Body of pancreas (tissue), 4 donors: ENCODE measurements around the gene MUC15. TPM values are rescaled to one million over a fixed set of nuclear protein-coding genes. Genes with fewer than 3 reads are reported as not detected.

Experiments used
- ATAC-seq: fragments of 150-250 bp; one replicate; pipeline ENCODE4 v1.9.1; 2016
- DNase-seq, 4 donors: peaks; one replicate each; pipeline ENCODE4 v3.0.0-alpha.2; 2019
- H3K27ac ChIP-seq, 4 donors: fragments of 200-600 bp; sonication (generic); 1 replicate in 3 of 4; 2 replicates in 1 of 4; pipeline versions ENCODE4 v1.5.1 to v1.6.1; 2016 to 2019; ENCODE audit warnings: mild to moderate bottlenecking in 1 of 4, mixed read lengths in 1 of 4, moderate library complexity in 1 of 4
- H3K27me3 ChIP-seq, 2 donors: fragments of 200-600 bp; sonication (generic); one replicate each; pipeline ENCODE4 v1.6.0; 2016; ENCODE audit warnings: mild to moderate bottlenecking in 1 of 2
- H3K36me3 ChIP-seq, 2 donors: fragments of 200-600 bp; sonication (generic); replicated peaks in 1 of 2; 2 replicates each; pipeline ENCODE4 v1.5.1; 2016; ENCODE audit warnings: low read depth in 2 of 2; ENCODE audit not compliant: insufficient read depth in 1 of 2
- H3K4me1 ChIP-seq: fragments of 200-600 bp; sonication (generic); one replicate; pipeline ENCODE4 v1.6.0; 2016
- H3K4me3 ChIP-seq, 2 donors: fragments of 200-600 bp; sonication (generic); 1 replicate in 1 of 2; 2 replicates in 1 of 2; pipeline ENCODE4 v1.5.1; 2016 to 2019
- H3K9me3 ChIP-seq, 3 donors: fragments of 200-600 bp; sonication (generic); 1 replicate in 2 of 3; 2 replicates in 1 of 3; pipeline ENCODE4 v1.5.1; 2016
- CTCF ChIP-seq, 7 experiments: fragments of 450-650 bp in 4 of 7; fragments of 200-600 bp in 3 of 7; sonication (generic) in 3 of 7; IDR thresholded peaks; one replicate each; pipeline ENCODE4 v1.5.1; 2016 to 2019; ENCODE audit warnings: antibody characterized with exemption in 7 of 7
- POLR2A ChIP-seq, 3 donors: fragments of 450-650 bp; IDR thresholded peaks; one replicate each; pipeline ENCODE4 v1.6.1; 2016; ENCODE audit warnings: antibody characterized with exemption in 3 of 3, mild to moderate bottlenecking in 2 of 3
- WGBS, 2 donors: methylation state at CpG; one replicate each; pipeline ENCODE4 v1.1.5; 2017; 5-methylcytosine and 5-hydroxymethylcytosine counted together
- intact Hi-C: fragments of 100-400 bp; cut with DNase I; formaldehyde crosslinking; loops from one replicate; pipeline ENCODE4 v1.15.1; 2023
- total RNA-seq, 2 donors: library from RNA; depleted of rRNA; stranded (reverse); fragments of >200 nt; gene quantifications; one replicate each; pipeline ENCODE4 v1.1.0, GENCODE V29; 2016

The MUC15 gene
- total RNA-seq, 2 donors from 2014 or later: 8.0 to 9.2 TPM

DNA sequence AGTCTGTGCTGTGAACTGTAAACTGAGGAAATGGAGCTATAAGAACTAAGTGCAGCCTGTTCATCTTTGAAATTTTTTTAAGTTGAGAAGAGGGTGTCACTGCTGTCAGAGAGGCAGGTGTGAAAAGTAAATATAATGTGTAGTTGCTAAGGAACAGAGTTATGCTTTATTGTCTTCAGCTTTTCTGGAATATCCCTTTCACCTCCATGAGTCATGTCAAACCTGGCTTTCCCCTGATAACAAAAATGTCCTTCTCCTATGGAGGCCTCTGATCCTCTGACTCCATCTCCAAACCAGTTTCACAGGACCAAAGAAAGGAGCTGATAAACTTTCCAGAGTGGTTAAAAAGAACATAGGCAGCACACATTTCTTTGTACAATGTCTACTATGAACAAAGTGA, 12.8 kb upstream of the MUC15 start:
- TF ChIP-seq CTCF (IDR thresholded peaks at IDR 0.05): no peak
- no peak for TF ChIP-seq POLR2A (IDR thresholded peaks at IDR 0.05)
- Histone ChIP-seq H3K27me3 (no peaks in the 10 kb centered on the region), H3K4me3 (no peak overlapping the region), H3K4me1 (no peaks in the 10 kb centered on the region), H3K36me3 (no peaks in the 10 kb centered on the region), H3K27ac (no peak overlapping the region), H3K9me3 (no peaks in the 10 kb centered on the region)
- DNase-seq: no peak
- intact Hi-C loops: no loop called here
- ATAC-seq: no peak

DNA sequence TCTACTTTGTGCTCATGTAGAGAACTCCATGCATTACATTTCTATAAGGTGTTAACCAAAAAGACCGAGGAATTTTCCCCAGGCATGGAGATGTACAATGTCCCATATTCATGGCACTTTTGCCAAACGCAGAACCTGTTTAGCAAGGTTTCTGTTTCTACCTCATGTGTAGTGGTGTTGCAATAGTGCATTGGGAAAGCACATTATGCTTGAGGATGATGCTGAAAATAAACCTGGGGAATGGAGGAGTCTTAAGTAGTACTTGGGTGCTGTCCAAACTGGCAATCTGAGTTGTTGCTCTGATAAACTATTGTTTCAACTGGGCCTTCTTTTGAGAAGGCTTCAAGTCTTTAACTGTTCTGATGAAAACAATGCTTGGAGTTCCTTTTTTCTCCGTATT, 11.5 kb upstream of the MUC15 start:
- Histone ChIP-seq H3K4me3 (no peak overlapping the region), H3K27ac (no peak overlapping the region), H3K4me1 (no peaks in the 10 kb centered on the region), H3K27me3 (no peaks in the 10 kb centered on the region), H3K36me3 (no peaks in the 10 kb centered on the region), H3K9me3 (no peaks in the 10 kb centered on the region)
- 51 to 54% methylated on average over 3 of the region's 3 CpGs for WGBS, 2 donors
- ATAC-seq (peak; percentile 30), DNase-seq (peak in 3 of 4 donors; percentile 4 to 36 (median 28))
- no peak for TF ChIP-seq POLR2A (IDR thresholded peaks at IDR 0.05)
- no peak for TF ChIP-seq CTCF (IDR thresholded peaks at IDR 0.05)
- intact Hi-C loops: no loop called here

- Histone ChIP-seq H3K27ac (no peak overlapping the region), H3K36me3 (no peaks in the 10 kb centered on the region), H3K4me3 (no peak overlapping the region), H3K27me3 (no peaks in the 10 kb centered on the region), H3K4me1 (no peaks in the 10 kb centered on the region), H3K9me3 (no peaks in the 10 kb centered on the region)
- WGBS, 2 donors: 44 to 47% methylated on average over 3 of the region's 3 CpGs
- DNase-seq (no peak), ATAC-seq (no peak)
- intact Hi-C loops: no loop called here
- TF ChIP-seq POLR2A (IDR thresholded peaks at IDR 0.05) (no peak), CTCF (IDR thresholded peaks at IDR 0.05) (no peak)
Measured at GRCh38 chr11:26580929-26581328, 8.9 kb upstream of the MUC15 start.

- intact Hi-C loops: no loop called here
- no peaks in the 10 kb centered on the region for H3K9me3 ChIP-seq
- H3K4me3 ChIP-seq: no peak overlapping the region
- no peaks in the 10 kb centered on the region for H3K4me1 ChIP-seq
- H3K36me3 ChIP-seq: no peaks in the 10 kb centered on the region
- H3K27me3 ChIP-seq: no peaks in the 10 kb centered on the region
- H3K27ac ChIP-seq: no peak overlapping the region
- DNase-seq (no peak), ATAC-seq (no peak)
- TF ChIP-seq CTCF (IDR thresholded peaks at IDR 0.05): no peak
- TF ChIP-seq POLR2A (IDR thresholded peaks at IDR 0.05): no peak
- 44 to 57% methylated on average over 2 of the region's 2 CpGs for WGBS, 2 donors
Measured at GRCh38 chr11:26579683-26580082, 7.6 kb upstream of the MUC15 start.

DNA sequence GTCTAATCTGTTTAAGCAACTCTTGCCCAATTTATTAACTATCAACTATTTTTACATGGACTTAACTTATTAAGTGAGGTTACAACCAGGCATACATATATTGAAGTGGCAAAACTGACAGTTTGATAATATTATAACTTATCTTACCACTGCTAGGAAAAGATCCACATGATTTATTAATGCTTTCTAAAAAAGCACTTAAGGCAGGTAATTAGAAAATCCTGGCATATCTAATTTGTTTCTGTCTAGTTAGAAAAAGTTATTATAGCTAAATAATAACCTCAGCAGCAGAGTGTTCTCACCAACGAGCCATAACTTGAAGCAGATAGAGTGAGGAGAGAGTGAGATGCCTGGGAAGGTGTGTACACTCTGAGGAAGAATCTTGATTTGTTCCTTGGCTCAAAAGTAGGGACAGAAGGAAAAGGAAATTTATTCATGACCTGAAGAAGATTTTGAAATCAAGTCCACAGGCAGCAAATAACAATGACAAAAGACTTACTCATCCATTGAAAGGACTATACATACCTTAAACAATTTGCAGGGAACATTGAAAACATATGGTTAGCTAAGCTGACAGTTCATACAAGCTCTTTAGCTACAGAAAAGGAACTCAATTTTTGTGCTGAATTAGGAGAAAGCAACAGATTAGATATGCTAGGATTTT, 7.1 kb upstream of the MUC15 start:
- DNase-seq (no peak), ATAC-seq (no peak)
- Histone ChIP-seq H3K36me3 (no peaks in the 10 kb centered on the region), H3K4me1 (peaks cover under 1% of the 10 kb centered on the region), H3K9me3 (no peaks in the 10 kb centered on the region), H3K4me3 (no peak overlapping the region), H3K27me3 (no peaks in the 10 kb centered on the region), H3K27ac (no peak overlapping the region)
- TF ChIP-seq POLR2A (IDR thresholded peaks at IDR 0.05) (no peak), CTCF (IDR thresholded peaks at IDR 0.05) (no peak)
- WGBS, 2 donors: 14 to 25% methylated on average over 1 of the region's 1 CpG
- intact Hi-C loops: no loop called here
